ENCODE results near the gene NT5C1B. TPM values are rescaled to one million over a fixed set of nuclear protein-coding genes. Genes with fewer than 3 reads are reported as not detected.

Gene NT5C1B
- total RNA-seq, 4 donors from 2014 or later: not detected

DNA sequence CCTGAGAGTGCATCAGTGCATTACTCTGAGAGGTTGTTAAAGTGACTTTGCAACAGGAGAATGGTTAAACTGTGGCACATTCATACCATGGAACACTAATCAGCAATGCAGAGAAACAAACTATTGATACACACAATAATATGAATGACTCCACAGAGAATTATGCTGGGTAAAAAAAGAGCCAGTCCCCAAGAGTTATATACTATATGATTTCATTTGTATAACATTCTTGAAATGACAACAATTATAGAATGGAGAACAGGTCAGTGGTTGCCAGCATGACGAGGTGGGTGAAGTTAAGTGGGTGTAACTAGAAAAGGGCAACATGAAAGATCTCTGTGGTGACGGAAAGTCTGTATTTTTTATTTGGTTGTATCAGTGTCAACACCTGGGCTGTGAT is 3.0 kb upstream of the NT5C1B start:
- Histone ChIP-seq H3K36me3 (no peaks in the 10 kb centered on the region), H3K27me3 (no peaks in the 10 kb centered on the region), H3K4me1 (no peaks in the 10 kb centered on the region), H3K4me3 (no peak overlapping the region), H3K9me3 (no peaks in the 10 kb centered on the region), H3K27ac (no peak overlapping the region)
- no peak for DNase-seq
- no peak for TF ChIP-seq POLR2A (IDR thresholded peaks at IDR 0.05)
- TF ChIP-seq, protein P1, sequence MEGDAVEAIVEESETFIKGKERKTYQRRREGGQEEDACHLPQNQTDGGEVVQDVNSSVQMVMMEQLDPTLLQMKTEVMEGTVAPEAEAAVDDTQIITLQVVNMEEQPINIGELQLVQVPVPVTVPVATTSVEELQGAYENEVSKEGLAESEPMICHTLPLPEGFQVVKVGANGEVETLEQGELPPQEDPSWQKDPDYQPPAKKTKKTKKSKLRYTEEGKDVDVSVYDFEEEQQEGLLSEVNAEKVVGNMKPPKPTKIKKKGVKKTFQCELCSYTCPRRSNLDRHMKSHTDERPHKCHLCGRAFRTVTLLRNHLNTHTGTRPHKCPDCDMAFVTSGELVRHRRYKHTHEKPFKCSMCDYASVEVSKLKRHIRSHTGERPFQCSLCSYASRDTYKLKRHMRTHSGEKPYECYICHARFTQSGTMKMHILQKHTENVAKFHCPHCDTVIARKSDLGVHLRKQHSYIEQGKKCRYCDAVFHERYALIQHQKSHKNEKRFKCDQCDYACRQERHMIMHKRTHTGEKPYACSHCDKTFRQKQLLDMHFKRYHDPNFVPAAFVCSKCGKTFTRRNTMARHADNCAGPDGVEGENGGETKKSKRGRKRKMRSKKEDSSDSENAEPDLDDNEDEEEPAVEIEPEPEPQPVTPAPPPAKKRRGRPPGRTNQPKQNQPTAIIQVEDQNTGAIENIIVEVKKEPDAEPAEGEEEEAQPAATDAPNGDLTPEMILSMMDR (IDR thresholded peaks at IDR 0.05): no peak

DNA sequence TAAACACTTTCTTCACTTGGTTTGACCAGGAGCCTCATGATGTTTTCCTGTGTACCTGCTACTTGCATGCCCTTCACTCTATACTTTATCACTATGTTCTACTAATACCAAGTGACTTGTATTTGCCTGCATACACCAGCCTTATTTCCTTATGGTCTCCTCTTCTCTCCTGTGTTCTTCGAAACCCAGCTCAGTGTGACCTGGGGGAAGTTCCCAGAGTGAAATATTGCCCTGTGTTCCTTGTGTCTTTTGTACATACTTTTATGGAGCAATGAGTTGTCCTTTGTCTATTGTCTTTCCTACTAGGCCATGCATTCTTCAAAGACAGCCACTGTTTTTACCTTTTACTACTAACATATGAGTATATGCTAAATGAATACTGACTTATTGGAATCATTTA is 567 bp downstream of the NT5C1B start:
- Histone ChIP-seq H3K4me3 (no peak overlapping the region), H3K9me3 (no peaks in the 10 kb centered on the region), H3K27me3 (no peaks in the 10 kb centered on the region), H3K36me3 (no peaks in the 10 kb centered on the region), H3K27ac (no peak overlapping the region), H3K4me1 (no peaks in the 10 kb centered on the region)
- TF ChIP-seq, protein P1 (IDR thresholded peaks at IDR 0.05): no peak
- no peak for TF ChIP-seq POLR2A (IDR thresholded peaks at IDR 0.05)
- DNase-seq: no peak

DNA sequence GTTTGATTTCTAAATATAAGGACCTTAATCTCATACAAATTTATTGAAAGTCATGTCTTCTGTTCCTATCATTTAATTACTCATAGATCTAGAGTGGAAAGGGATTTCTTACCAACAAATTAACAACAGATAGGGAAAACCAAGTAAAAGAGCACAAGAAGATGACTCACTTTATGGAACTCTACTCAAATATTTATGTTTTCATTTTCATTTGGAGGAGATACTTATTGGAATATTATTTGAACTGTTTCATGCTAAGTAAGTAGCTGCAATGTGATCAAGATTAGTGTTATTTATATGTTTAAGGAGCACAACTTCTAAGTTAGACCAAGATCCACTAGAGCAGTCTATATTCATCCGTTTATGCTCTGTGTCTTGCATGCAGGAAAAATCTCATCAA is 1.3 kb downstream of the NT5C1B start:
- no peaks in the 10 kb centered on the region for H3K27me3 ChIP-seq

DNA sequence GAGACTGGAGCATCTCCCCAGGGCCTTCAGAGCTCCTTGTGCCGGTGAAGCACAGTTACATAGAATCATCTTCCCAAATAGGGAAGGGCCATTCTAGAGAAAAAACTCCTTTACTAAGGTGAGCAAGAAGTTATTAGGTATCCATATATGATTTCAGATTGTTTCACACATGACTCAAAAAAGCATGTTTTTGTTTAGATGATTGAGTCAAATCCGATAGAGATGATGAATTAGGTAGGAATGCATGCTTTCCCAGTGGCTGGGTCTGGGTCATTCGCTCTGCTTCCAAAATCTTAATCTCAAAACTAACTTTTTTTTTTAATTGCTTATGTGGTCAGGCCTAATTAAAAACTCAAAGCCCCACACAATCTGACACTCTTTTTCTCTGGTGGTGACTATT is 3.8 kb downstream of the NT5C1B start:
- no peaks in the 10 kb centered on the region for H3K36me3 ChIP-seq
- H3K27me3 ChIP-seq: no peaks in the 10 kb centered on the region
- TF ChIP-seq, protein P1 (IDR thresholded peaks at IDR 0.05): no peak
- TF ChIP-seq POLR2A (IDR thresholded peaks at IDR 0.05): no peak
- no peak overlapping the region for H3K27ac ChIP-seq
- no peaks in the 10 kb centered on the region for H3K9me3 ChIP-seq
- no peaks in the 10 kb centered on the region for H3K4me1 ChIP-seq
- H3K4me3 ChIP-seq: no peak overlapping the region
- DNase-seq: no peak

More for the DNA sequence above, 1.3 kb downstream of the NT5C1B start:
- H3K4me1 ChIP-seq: no peaks in the 10 kb centered on the region
- no peak for DNase-seq
- no peaks in the 10 kb centered on the region for H3K36me3 ChIP-seq
- no peak for TF ChIP-seq POLR2A (IDR thresholded peaks at IDR 0.05)
- TF ChIP-seq, protein P1 (IDR thresholded peaks at IDR 0.05): no peak
- H3K9me3 ChIP-seq: no peaks in the 10 kb centered on the region
- H3K27ac ChIP-seq: no peak overlapping the region
- no peak overlapping the region for H3K4me3 ChIP-seq

DNA sequence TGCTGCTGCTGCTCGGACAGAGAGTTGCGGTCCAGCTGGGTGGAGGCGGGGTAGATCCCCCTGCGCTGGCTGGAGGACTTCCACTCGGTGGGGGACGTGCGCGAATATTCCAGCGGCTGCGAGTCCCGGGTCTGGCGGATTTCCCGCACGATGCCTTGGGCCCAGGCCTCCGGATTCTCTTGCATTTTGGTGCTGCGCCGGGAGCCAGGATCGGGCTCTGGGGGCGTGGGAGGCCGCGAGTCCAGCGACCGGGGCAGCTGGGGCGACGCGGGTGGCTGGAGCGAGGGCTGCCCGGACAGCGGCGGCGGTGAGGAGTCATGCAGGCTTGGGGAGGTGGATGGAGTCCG is 4.8 kb downstream of the NT5C1B start:
- H3K4me1 ChIP-seq: no peaks in the 10 kb centered on the region
- H3K36me3 ChIP-seq: no peaks in the 10 kb centered on the region
- no peak for DNase-seq
- H3K27me3 ChIP-seq: no peaks in the 10 kb centered on the region
- H3K9me3 ChIP-seq: no peaks in the 10 kb centered on the region
- H3K4me3 ChIP-seq: no peak overlapping the region
- TF ChIP-seq, protein P1 (IDR thresholded peaks at IDR 0.05): no peak
- TF ChIP-seq POLR2A (IDR thresholded peaks at IDR 0.05): no peak
- H3K27ac ChIP-seq: no peak overlapping the region

DNA sequence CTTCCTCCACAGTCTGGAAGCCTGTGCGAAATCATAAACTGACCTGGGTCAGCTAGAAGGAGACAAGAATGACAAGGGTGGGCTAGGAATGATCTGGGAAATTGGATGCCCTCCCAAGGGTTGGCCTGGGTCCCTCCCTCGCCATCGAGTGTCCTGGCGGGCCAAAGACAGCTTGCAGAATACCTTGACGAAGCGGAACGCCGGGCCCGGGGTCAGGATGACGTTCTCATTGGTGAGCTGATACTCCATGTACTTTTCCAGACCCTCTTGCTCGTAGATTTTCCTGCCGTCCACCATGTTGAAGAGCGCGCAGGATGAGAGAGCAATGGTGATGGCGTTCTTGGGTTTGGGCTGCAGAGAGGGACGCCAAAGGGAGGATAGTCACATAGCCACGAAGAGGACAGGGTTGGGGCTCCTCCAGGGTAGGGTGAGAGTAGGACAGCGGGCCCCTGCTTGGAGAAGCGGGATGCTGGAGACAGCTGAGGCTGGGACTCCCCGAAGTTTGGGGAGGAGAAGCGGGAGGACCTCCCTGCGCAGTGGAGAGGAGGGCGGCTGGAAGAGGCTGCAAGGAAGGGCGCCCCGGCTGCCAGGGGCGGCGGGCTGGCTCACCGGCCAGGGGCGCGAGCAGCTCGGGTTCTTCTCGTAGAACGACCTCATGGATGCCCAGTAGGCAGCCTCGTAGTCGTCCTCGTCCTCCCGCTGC is 5.3 kb downstream of the NT5C1B start:
- H3K27me3 ChIP-seq: no peaks in the 10 kb centered on the region
- no peaks in the 10 kb centered on the region for H3K36me3 ChIP-seq
- no peaks in the 10 kb centered on the region for H3K4me1 ChIP-seq
- no peak for DNase-seq
- H3K27ac ChIP-seq: no peak overlapping the region
- H3K9me3 ChIP-seq: no peaks in the 10 kb centered on the region
- TF ChIP-seq, protein P1 (IDR thresholded peaks at IDR 0.05): no peak
- no peak for TF ChIP-seq POLR2A (IDR thresholded peaks at IDR 0.05)
- no peak overlapping the region for H3K4me3 ChIP-seq

Measured in Peyer's patch (tissue), 4 donors.